Measurements from ENCODE around the gene GINS2.

DNA sequence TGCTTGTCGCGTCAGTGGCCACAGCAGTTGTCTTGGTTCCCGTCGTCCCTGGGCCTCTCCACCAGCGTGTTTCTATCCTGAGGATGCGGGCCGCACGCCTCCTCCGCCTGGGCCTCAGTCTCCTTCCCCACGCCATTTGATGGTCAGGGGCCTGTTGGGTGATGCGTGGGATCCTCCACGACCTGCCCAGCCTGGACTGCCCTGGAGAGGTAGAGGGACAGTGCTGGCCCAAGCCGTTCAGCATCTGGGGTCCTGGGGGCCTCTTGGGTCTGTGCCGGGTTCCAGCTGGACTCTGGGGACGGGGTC is 55.4 kb downstream of the GINS2 start:
- TF ChIP-seq, protein P1, sequence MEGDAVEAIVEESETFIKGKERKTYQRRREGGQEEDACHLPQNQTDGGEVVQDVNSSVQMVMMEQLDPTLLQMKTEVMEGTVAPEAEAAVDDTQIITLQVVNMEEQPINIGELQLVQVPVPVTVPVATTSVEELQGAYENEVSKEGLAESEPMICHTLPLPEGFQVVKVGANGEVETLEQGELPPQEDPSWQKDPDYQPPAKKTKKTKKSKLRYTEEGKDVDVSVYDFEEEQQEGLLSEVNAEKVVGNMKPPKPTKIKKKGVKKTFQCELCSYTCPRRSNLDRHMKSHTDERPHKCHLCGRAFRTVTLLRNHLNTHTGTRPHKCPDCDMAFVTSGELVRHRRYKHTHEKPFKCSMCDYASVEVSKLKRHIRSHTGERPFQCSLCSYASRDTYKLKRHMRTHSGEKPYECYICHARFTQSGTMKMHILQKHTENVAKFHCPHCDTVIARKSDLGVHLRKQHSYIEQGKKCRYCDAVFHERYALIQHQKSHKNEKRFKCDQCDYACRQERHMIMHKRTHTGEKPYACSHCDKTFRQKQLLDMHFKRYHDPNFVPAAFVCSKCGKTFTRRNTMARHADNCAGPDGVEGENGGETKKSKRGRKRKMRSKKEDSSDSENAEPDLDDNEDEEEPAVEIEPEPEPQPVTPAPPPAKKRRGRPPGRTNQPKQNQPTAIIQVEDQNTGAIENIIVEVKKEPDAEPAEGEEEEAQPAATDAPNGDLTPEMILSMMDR (IDR thresholded peaks at IDR 0.05) = no peak
- TF ChIP-seq POLR2A (IDR thresholded peaks at IDR 0.05) = no peak
